Loucy (cell line): ENCODE data around the gene GAK.

Experiments used
- H2AFZ ChIP-seq: fragments of 200-600 bp; sonication (generic); 2 replicates; pipeline ENCODE4 v1.6.0; 2016; ENCODE audit warnings: antibody characterized with exemption, mild to moderate bottlenecking, low read length, moderate library complexity
- H3F3A ChIP-seq: fragments of 200-600 bp; 2 replicates; pipeline ENCODE4 v1.6.0; 2016; ENCODE audit warnings: antibody characterized with exemption, low read depth, mild to moderate bottlenecking
- H3K27me3 ChIP-seq: fragments of 200-600 bp; sonication (generic); 2 replicates; pipeline ENCODE4 v1.6.1; 2014; ENCODE audit warnings: low read length, mild to moderate bottlenecking; ENCODE audit not compliant: insufficient read depth, poor library complexity, severe bottlenecking
- H3K36me3 ChIP-seq: fragments of 200-600 bp; sonication (generic); 2 replicates; pipeline ENCODE4 v1.6.1; 2016; ENCODE audit warnings: low read length; ENCODE audit not compliant: insufficient read depth
- H3K4me1 ChIP-seq: fragments of 200-600 bp; sonication (generic); 2 replicates; pipeline ENCODE4 v1.5.1; 2014; ENCODE audit warnings: low read length, mild to moderate bottlenecking; ENCODE audit not compliant: insufficient read depth, poor library complexity, severe bottlenecking
- H3K4me2 ChIP-seq: fragments of 200-600 bp; sonication (generic); 2 replicates; pipeline ENCODE4 v1.6.0; 2014; ENCODE audit warnings: antibody characterized with exemption, low read length, low read depth, mild to moderate bottlenecking; ENCODE audit not compliant: poor library complexity, severe bottlenecking
- H3K4me3 ChIP-seq: fragments of 200-600 bp; sonication (generic); 2 replicates; pipeline ENCODE4 v1.5.1; 2014; ENCODE audit warnings: low read length, mild to moderate bottlenecking, mixed read lengths; ENCODE audit not compliant: poor library complexity, severe bottlenecking
- H3K79me2 ChIP-seq: fragments of 200-600 bp; sonication (generic); 2 replicates; pipeline ENCODE4 v1.6.1; 2014; ENCODE audit warnings: low read length; ENCODE audit not compliant: insufficient read depth
- H3K9ac ChIP-seq: fragments of 200-600 bp; sonication (generic); 2 replicates; pipeline ENCODE4 v1.6.0; 2014; ENCODE audit warnings: mild to moderate bottlenecking, low read depth, low read length, moderate library complexity; ENCODE audit not compliant: poor library complexity, severe bottlenecking
- H3K9me2 ChIP-seq: fragments of 200-600 bp; sonication (generic); replicated peaks from 2 replicates; pipeline ENCODE4 v1.6.1; 2016; ENCODE audit warnings: low read depth, low read length, mixed read lengths
- H3K9me3 ChIP-seq: fragments of 200-600 bp; sonication (generic); 2 replicates; pipeline ENCODE4 v1.6.1; 2014; ENCODE audit warnings: mild to moderate bottlenecking, antibody characterized with exemption, low read length, low read depth; ENCODE audit not compliant: insufficient read depth
- H4K20me1 ChIP-seq: fragments of 200-600 bp; sonication (generic); 2 replicates; pipeline ENCODE4 v1.6.0; 2014; ENCODE audit warnings: antibody characterized with exemption, low read length, mild to moderate bottlenecking; ENCODE audit not compliant: insufficient read depth, poor library complexity, severe bottlenecking
- CTCF ChIP-seq: fragments of 200-600 bp; sonication (generic); conservative IDR thresholded peaks from 2 replicates; pipeline ENCODE4 v1.5.1; 2014; ENCODE audit warnings: mild to moderate bottlenecking, antibody characterized with exemption, low read length
- EZH2phosphoT487 ChIP-seq: fragments of 200-600 bp; IDR thresholded peaks from 2 replicates; pipeline ENCODE4 v1.6.1; 2018; ENCODE audit warnings: antibody characterized with exemption, mild to moderate bottlenecking, moderate library complexity, borderline replicate concordance

Gene GAK

GRCh38 chr4:961351-962230 is 29.5 kb upstream of the GAK start:
- H3K9me3 ChIP-seq, result no peaks in the 10 kb centered on the region
- no peaks in the 10 kb centered on the region for H3K36me3 ChIP-seq
- no peak overlapping the region for H3K9ac ChIP-seq
- H3K27me3 ChIP-seq, result no peaks in the 10 kb centered on the region
- no peak for TF ChIP-seq CTCF
- TF ChIP-seq EZH2phosphoT487, result no peak
- no peaks in the 10 kb centered on the region for H4K20me1 ChIP-seq
- H3K9me2 ChIP-seq, result no peaks in the 10 kb centered on the region
- H3K79me2 ChIP-seq, result no peaks in the 10 kb centered on the region
- H3K4me2 ChIP-seq, result no peak overlapping the region
- H3K4me1 ChIP-seq, result no peaks in the 10 kb centered on the region
- no peak overlapping the region for H3K4me3 ChIP-seq
- H2AFZ ChIP-seq, result no peak overlapping the region
- H3F3A ChIP-seq, result no peaks in the 10 kb centered on the region

- Histone ChIP-seq H2AFZ (no peak overlapping the region), H3K4me1 (no peaks in the 10 kb centered on the region), H3K9me3 (no peaks in the 10 kb centered on the region), H3K4me3 (no peak overlapping the region), H4K20me1 (no peaks in the 10 kb centered on the region), H3K79me2 (no peaks in the 10 kb centered on the region), H3K9ac (no peak overlapping the region), H3F3A (no peaks in the 10 kb centered on the region), H3K4me2 (no peak overlapping the region), H3K27me3 (no peaks in the 10 kb centered on the region), H3K9me2 (no peaks in the 10 kb centered on the region), H3K36me3 (no peaks in the 10 kb centered on the region)
- TF ChIP-seq EZH2phosphoT487, result no peak
- no peak for TF ChIP-seq CTCF
Observed at GRCh38 chr4:960636-961350, 28.7 kb upstream of the GAK start.

- Histone ChIP-seq H3K4me2 (no peak overlapping the region), H3F3A (no peaks in the 10 kb centered on the region), H3K9me2 (no peaks in the 10 kb centered on the region), H3K9me3 (no peaks in the 10 kb centered on the region), H3K27me3 (no peaks in the 10 kb centered on the region), H3K4me3 (no peak overlapping the region), H3K79me2 (no peaks in the 10 kb centered on the region), H2AFZ (no peak overlapping the region), H4K20me1 (no peaks in the 10 kb centered on the region), H3K9ac (no peak overlapping the region), H3K4me1 (no peaks in the 10 kb centered on the region), H3K36me3 (no peaks in the 10 kb centered on the region)
- TF ChIP-seq EZH2phosphoT487 (no peak), CTCF (no peak)
Observed at GRCh38 chr4:960140-960635, 28.1 kb upstream of the GAK start.
